Duodenal mucosa (tissue), 2 donors: ENCODE data around the gene TGFBR3.
"Not testable (repeated sequence)": the region's sequence is repeated elsewhere in the genome, so short reads cannot be mapped to it uniquely, and the experiment has no call there.

ENCODE experiments used
- H3K27ac ChIP-seq: one replicate; pipeline ENCODE4 v1.7.0; 2013; ENCODE audit warnings: low read depth, low read length
- H3K27me3 ChIP-seq, 2 donors: one replicate each; pipeline ENCODE4 v1.7.0; 2013; ENCODE audit warnings: low read length in 2 of 2, control low read depth in 1 of 2; ENCODE audit not compliant: insufficient read depth in 2 of 2, control insufficient read depth in 1 of 2
- H3K36me3 ChIP-seq, 2 donors: one replicate each; pipeline ENCODE4 v1.7.0; 2013; ENCODE audit warnings: low read length in 2 of 2, control low read depth in 1 of 2; ENCODE audit not compliant: insufficient read depth in 2 of 2, control insufficient read depth in 1 of 2
- H3K4me1 ChIP-seq, 2 donors: one replicate each; pipeline ENCODE4 v1.7.0; 2013; ENCODE audit warnings: low read length in 2 of 2, control low read depth in 1 of 2; ENCODE audit not compliant: insufficient read depth in 2 of 2, control insufficient read depth in 1 of 2
- H3K4me3 ChIP-seq, 2 donors: one replicate each; pipeline ENCODE4 v1.7.0; 2013; ENCODE audit warnings: low read length in 2 of 2, low read depth in 1 of 2
- H3K9ac ChIP-seq, 2 donors: one replicate each; pipeline ENCODE4 v1.7.0; 2013; ENCODE audit warnings: low read length in 2 of 2, low read depth in 1 of 2
- H3K9me3 ChIP-seq, 2 donors: one replicate each; pipeline ENCODE4 v1.7.0; 2013; ENCODE audit warnings: low read length in 2 of 2, control low read depth in 1 of 2; ENCODE audit not compliant: control insufficient read depth in 1 of 2

TGFBR3 gene

GRCh38 chr1:91666651-91667050, 219.3 kb downstream of the TGFBR3 start:
- not testable (repeated sequence) for H3K27ac ChIP-seq, H3K4me1 ChIP-seq, H3K9ac ChIP-seq, H3K9me3 ChIP-seq, H3K36me3 ChIP-seq, H3K27me3 ChIP-seq, H3K4me3 ChIP-seq

GRCh38 chr1:91661121-91661520, 224.8 kb downstream of the TGFBR3 start:
- no peak overlapping the region for H3K4me3 ChIP-seq
- no peaks in the 10 kb centered on the region for H3K4me1 ChIP-seq
- no peaks in the 10 kb centered on the region for H3K27me3 ChIP-seq
- no peaks in the 10 kb centered on the region for H3K36me3 ChIP-seq
- H3K9ac ChIP-seq = no peak overlapping the region
- H3K9me3 ChIP-seq = peaks cover 4 to 5% of the 10 kb centered on the region in 2 donors
- H3K27ac ChIP-seq = no peak overlapping the region

- Histone ChIP-seq H3K9ac (no peak overlapping the region), H3K27me3 (no peaks in the 10 kb centered on the region), H3K27ac (no peak overlapping the region), H3K9me3 (peaks cover 4 to 5% of the 10 kb centered on the region in 2 donors), H3K36me3 (no peaks in the 10 kb centered on the region), H3K4me1 (no peaks in the 10 kb centered on the region), H3K4me3 (no peak overlapping the region)
Observed at GRCh38 chr1:91660708-91661107, 225.2 kb downstream of the TGFBR3 start.

- Histone ChIP-seq H3K9me3 (peaks cover 4 to 5% of the 10 kb centered on the region in 2 donors), H3K4me1 (no peaks in the 10 kb centered on the region), H3K27ac (no peak overlapping the region), H3K36me3 (no peaks in the 10 kb centered on the region), H3K27me3 (no peaks in the 10 kb centered on the region), H3K9ac (no peak overlapping the region), H3K4me3 (no peak overlapping the region)
Observed at GRCh38 chr1:91655912-91656449, 230.0 kb downstream of the TGFBR3 start.

DNA sequence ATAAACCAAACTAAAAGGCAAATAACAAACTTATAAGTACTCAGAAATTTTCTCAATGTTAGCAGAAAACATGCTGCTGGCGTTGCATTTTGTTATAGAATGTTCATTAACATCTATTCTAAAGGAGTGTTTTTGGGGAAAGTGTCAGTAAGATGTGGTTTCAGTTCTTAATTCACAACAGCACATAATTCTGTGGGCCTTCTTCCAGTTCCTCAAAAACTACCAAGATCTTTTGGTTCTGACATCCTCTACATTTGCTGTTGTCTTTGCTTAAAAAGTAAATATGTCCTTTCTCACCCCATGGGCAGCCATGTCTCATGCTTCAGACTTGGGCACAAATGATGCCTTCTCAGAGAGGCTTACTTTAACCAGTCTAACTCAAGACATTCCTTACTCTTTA, 232.8 kb downstream of the TGFBR3 start:
- H3K9ac ChIP-seq = no peak overlapping the region
- H3K4me1 ChIP-seq = no peaks in the 10 kb centered on the region
- no peak overlapping the region for H3K4me3 ChIP-seq
- H3K36me3 ChIP-seq = no peaks in the 10 kb centered on the region
- H3K27ac ChIP-seq = no peak overlapping the region
- H3K9me3 ChIP-seq = no peaks in the 10 kb centered on the region
- no peaks in the 10 kb centered on the region for H3K27me3 ChIP-seq

DNA sequence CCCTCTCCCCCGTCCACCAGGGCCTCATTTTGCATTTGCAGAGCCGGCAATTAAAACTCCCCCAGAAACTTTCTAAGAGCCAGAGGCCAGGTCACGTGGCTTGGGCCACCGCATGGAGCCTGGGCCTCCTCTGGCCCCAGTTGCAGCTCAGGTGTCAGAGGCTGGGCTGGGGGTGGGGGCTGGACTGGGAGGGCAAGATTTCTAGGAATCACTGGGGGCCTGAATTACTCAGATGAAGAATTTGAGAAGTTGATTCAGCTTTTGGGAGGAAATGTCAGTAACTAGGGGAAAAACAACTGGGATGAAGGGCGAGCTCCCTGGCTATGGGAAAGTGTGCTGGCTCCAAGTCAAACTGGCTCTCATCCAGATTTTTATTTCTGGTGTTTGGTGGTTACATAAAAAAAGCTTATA, 234.3 kb downstream of the TGFBR3 start:
- Histone ChIP-seq H3K36me3 (no peaks in the 10 kb centered on the region), H3K9me3 (no peaks in the 10 kb centered on the region), H3K9ac (no peak overlapping the region), H3K4me3 (no peak overlapping the region), H3K27me3 (no peaks in the 10 kb centered on the region), H3K4me1 (no peaks in the 10 kb centered on the region), H3K27ac (no peak overlapping the region)

DNA sequence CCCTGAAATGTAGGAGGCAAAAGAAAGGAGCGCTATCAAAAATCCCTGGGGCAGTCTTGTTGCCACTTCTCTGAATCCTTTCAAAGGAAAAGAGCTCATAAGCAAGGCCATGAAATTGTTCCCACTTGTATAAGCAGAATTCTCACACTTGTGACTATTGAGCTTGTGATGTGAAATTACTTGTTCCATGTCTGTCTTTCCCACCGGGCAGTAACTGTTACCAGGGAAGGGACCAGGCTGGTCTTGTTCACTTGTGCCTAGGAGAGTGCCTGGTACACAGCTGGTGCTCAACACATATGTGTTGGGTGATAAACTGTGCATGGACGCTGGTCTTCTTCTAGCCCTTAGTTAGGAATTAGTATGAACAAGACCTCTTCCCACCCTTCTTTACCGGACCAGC, 234.7 kb downstream of the TGFBR3 start:
- Histone ChIP-seq H3K9me3 (no peaks in the 10 kb centered on the region), H3K4me3 (no peak overlapping the region), H3K9ac (no peak overlapping the region), H3K36me3 (no peaks in the 10 kb centered on the region), H3K27ac (no peak overlapping the region), H3K4me1 (no peaks in the 10 kb centered on the region), H3K27me3 (no peaks in the 10 kb centered on the region)

GRCh38 chr1:91650764-91651163, 235.2 kb downstream of the TGFBR3 start:
- Histone ChIP-seq H3K9ac (no peak overlapping the region), H3K27me3 (no peaks in the 10 kb centered on the region), H3K4me3 (no peak overlapping the region), H3K4me1 (no peaks in the 10 kb centered on the region), H3K36me3 (no peaks in the 10 kb centered on the region), H3K9me3 (no peaks in the 10 kb centered on the region), H3K27ac (no peak overlapping the region)

GRCh38 chr1:91647061-91647460, 238.9 kb downstream of the TGFBR3 start:
- H3K4me3 ChIP-seq = no peak overlapping the region

DNA sequence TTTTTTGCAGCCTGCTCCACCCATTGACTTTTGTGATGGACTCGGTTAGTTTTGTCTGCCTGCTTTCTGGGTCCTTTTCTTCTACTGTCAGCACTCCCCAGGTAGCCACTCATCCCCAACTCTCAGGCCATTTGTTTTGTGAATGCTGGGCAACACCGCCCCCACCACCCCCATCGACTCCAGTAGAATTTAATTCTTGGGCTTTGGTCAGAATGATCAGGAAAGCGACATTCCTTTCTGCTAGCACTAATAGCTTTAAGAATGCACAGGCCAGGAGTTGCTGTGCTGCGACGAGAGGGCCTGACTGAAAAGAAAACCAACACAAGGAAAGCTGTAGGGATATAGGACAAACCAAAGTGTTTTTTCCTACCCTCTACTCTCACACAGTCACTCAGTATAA, 240.9 kb downstream of the TGFBR3 start:
- Histone ChIP-seq H3K4me1 (no peaks in the 10 kb centered on the region), H3K36me3 (no peaks in the 10 kb centered on the region), H3K4me3 (no peak overlapping the region), H3K27ac (no peak overlapping the region), H3K27me3 (no peaks in the 10 kb centered on the region), H3K9ac (no peak overlapping the region), H3K9me3 (no peaks in the 10 kb centered on the region)

More at GRCh38 chr1:91647061-91647460, 238.9 kb downstream of the TGFBR3 start:
- H3K27ac ChIP-seq = no peak overlapping the region
- no peak overlapping the region for H3K9ac ChIP-seq
- no peaks in the 10 kb centered on the region for H3K9me3 ChIP-seq
- H3K36me3 ChIP-seq = no peaks in the 10 kb centered on the region
- H3K27me3 ChIP-seq = no peaks in the 10 kb centered on the region
- no peaks in the 10 kb centered on the region for H3K4me1 ChIP-seq

DNA sequence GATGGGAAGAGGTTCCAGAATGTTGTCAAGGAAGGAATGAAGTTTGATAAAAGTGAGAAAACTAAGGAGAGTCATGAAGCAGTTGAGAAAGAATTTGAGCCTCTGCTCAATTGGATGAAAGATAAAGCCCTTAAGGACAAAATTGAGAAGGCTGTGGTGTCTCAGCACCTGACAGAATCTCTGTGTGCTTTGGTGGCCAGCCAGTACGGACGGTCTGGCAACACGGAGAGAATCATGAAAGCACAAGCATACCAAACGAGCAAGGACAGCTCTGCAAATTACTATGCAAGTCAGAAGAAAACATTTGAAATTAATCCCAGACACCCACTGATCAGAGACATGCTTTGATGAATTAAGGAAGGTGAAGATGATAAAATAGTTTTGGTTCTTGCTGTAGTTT, 242.5 kb downstream of the TGFBR3 start:
- Histone ChIP-seq H3K36me3 (no peaks in the 10 kb centered on the region), H3K4me3 (no peak overlapping the region), H3K27ac (no peak overlapping the region), H3K9ac (no peak overlapping the region), H3K27me3 (no peaks in the 10 kb centered on the region), H3K4me1 (no peaks in the 10 kb centered on the region), H3K9me3 (no peaks in the 10 kb centered on the region)
